Measurements from ENCODE around the gene PRR23A.

Gene PRR23A

GRCh38 chr3:138972941-138973340 lies 33.1 kb downstream of the PRR23A start:
- DNase-seq (ENCODE audit: low spot score), result no peak

- no peak for DNase-seq (ENCODE audit: low spot score)
Observed at GRCh38 chr3:138971766-138972320, 34.2 kb downstream of the PRR23A start.

- DNase-seq (ENCODE audit: low spot score), result no peak
Observed at GRCh38 chr3:138964923-138965322, 41.1 kb downstream of the PRR23A start.

- no peak for DNase-seq (ENCODE audit: low spot score)
Observed at GRCh38 chr3:138964264-138964663, 41.8 kb downstream of the PRR23A start.

GRCh38 chr3:138962854-138963560 lies 43.1 kb downstream of the PRR23A start:
- no peak for DNase-seq (ENCODE audit: low spot score)

- DNase-seq (ENCODE audit: low spot score), result no peak
Observed at GRCh38 chr3:138960417-138960852, 45.6 kb downstream of the PRR23A start.
